HG02623 (cell line): ENCODE data around the gene USP30.
A peak's percentile ranks its signal among the peaks of the same experiment; 100 is the strongest.
"Not testable (repeated sequence)": the region's sequence is repeated elsewhere in the genome, so short reads cannot be mapped to it uniquely, and the experiment has no call there.

Source experiments
- ATAC-seq: cut with Tn5 transposase; IDR thresholded peaks from one replicate; pipeline ENCODE4 v1.9.1; 2021; ENCODE audit warnings: moderate library complexity; ENCODE audit not compliant: unreplicated experiment

USP30 gene

GRCh38 chr12:109049794-109050193 lies 2.6 kb upstream of the USP30 start:
- ATAC-seq = not testable (repeated sequence)

- ATAC-seq = no peak
Measured at GRCh38 chr12:109052097-109052413, 321 bp upstream of the USP30 start.

DNA sequence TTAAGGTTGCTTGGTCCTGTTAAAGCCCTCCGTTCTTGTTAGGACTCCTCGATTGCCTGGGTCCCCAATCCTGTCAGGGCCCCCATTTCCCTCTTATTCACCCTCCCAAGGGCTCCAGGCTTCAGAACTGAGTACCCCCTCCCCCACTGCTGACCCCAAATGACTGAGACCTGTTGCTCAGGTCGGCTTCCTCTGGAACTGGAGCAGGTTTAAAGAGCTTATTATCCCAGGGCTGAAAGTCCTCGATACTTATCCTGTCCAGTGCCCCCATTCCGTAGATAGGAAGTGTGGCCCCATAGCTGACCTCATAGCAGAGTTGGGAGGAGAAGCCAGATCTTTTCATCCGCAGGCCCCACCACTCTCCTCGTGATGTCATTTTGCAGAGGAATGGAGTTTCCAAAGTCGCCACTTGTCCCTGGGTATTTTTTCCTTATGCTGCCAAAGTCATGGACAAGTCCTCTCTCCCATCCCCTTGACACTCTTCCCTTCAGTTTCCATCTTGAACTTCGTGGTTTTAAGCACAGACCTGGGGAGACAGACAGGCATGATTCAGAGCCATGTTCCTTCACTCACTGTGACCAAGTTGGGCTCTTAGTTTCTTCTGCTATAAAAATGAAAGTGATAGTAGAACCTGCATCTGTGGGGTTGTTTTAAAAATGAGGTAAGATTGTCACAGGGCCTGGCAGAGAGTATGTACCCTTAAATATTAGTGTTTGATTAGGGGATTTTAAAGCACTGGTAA lies 1.2 kb downstream of the USP30 start:
- peak; percentile 43 for ATAC-seq

GRCh38 chr12:109054124-109054513 lies 1.7 kb downstream of the USP30 start:
- peak; percentile 6 for ATAC-seq

DNA sequence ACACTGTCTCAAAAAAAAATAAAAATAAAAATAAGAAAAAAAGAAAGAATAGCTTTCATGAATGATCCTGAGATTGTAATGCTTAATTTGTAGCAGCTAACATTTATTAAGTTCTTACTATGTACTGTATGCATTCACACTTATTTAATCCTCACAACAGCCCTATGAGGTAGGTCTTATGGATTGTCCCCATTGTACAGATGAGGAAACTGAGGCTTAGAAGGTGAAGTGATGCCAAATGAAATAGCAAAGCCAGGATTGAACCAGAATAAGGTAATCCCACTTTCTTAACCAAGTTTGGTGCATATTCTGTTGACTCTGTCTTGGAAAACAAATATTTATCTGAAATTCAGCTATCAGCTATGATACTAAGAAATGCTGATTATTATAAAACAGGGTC lies 2.1 kb downstream of the USP30 start:
- ATAC-seq = no peak

DNA sequence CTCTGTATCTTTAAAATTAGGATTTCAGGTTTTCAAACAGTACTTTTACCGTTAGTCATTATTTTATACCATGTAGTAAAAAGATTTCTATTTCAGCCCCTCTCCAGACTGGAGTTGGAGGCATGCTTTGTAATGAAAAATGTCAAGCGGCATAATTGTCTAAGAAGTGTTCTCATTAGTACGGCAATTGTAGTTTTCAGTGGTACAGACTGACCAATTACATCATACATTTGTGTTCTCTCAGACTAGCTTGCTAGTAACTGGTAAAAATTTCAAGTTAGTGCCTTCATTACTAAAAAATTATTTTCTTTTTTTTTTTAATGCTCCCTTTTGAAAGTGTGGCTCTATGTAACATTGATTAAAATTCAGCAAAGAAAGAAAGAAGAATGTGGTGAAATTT lies 4.5 kb downstream of the USP30 start:
- no peak for ATAC-seq

DNA sequence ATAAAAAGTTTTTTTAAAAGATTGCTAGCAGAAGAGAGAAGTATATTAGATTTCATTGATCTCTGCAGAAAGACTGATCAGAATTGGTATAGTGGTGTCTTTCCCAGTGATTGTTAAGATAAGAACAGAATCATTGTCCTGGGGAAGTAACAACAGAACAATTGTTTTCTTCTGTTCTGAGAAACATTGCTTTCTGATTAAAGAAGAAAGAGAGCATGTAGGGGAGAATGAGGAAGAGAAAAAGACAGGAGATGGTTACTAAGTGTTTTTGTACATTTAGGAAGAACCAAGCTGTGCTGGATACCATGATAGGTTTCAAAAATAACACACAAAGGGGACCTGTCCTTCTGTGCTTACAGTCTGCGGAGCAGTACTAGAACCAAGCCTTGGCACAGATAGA lies 5.0 kb downstream of the USP30 start:
- ATAC-seq = no peak

- no peak for ATAC-seq
Measured at GRCh38 chr12:109058773-109059172, 6.4 kb downstream of the USP30 start.

GRCh38 chr12:109064143-109064542 lies 11.8 kb downstream of the USP30 start:
- ATAC-seq = no peak

GRCh38 chr12:109065154-109065852 lies 12.9 kb downstream of the USP30 start:
- no peak for ATAC-seq

DNA sequence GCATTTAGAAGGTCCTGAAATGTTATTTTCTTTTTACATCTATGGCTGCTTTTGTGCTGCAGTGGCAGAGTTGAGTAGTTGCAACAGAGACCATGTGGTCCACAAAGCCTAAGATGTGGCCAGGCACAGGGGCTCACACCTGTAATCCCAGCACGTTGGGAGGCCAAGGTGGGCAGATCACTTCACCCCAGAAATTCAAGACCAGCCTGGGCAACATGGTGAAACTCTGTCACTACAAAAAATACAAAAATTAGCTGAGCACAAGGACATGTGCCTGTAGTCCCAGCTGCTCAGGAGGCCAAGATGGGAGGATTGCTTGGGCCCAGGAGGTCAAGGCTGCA lies 13.4 kb downstream of the USP30 start:
- ATAC-seq = no peak

- ATAC-seq = no peak
Measured at GRCh38 chr12:109069307-109070271, 17.2 kb downstream of the USP30 start.

- ATAC-seq = no peak
Measured at GRCh38 chr12:109074866-109075265, 22.5 kb downstream of the USP30 start.

GRCh38 chr12:109082751-109083150 lies 30.4 kb downstream of the USP30 start:
- no peak for ATAC-seq

DNA sequence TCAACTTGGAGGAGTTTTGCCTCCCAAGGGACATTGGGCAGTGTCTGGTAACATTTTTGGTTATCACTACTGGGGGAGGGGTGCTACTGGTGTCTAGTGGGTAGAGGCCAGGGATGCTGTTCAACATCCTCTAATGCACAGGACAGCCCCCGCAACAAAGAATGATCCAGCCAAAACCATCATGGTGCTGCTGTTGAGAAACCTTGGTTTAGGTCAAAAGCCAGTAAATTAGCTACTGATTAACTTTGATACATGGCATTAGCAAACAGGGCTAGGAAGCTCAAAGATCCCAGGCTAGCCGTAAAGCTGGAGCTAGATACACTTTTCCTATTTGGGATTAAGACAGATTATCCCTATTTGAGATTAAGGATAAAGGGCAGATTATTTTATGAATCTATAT lies 32.0 kb downstream of the USP30 start:
- no peak for ATAC-seq

GRCh38 chr12:109085590-109085989 lies 33.2 kb downstream of the USP30 start:
- no peak for ATAC-seq

DNA sequence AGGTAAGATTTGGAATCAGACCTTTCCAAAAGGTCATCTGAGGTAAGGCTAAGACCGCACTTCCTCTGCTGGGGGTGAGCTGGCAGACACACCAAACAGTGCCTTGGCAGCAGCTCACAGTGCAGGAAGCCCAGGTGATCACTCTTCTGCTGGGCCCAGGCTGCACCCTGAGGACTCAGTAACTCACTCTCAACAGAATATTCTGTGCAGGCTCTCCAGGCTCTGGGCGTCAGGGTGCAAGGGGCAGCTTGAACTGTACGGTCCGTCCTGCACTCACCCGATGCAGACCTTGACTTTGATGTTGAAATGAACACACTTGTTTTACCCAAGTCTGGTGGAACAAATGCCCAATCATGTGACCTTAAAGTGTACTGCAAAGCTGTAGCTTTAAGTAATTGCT lies 34.9 kb downstream of the USP30 start:
- no peak for ATAC-seq

- no peak for ATAC-seq
Measured at GRCh38 chr12:109088818-109089217, 36.4 kb downstream of the USP30 start.

- no peak for ATAC-seq
Measured at GRCh38 chr12:109089683-109090082, 37.3 kb downstream of the USP30 start.

GRCh38 chr12:109092497-109093021 lies 40.2 kb downstream of the USP30 start:
- ATAC-seq = no peak
